Liver (tissue), 3 donors: ENCODE results near the gene CALY.

ENCODE experiments used
- CTCF ChIP-seq: fragments of 150-350 bp; IDR thresholded peaks from 2 replicates; pipeline ENCODE4 v1.5.1; 2017; ENCODE audit warnings: improper control_type of control experiment, low read depth, low read length; ENCODE audit not compliant: missing input control
- GABPA ChIP-seq, 2 donors: IDR thresholded peaks in 1 of 2; conservative IDR thresholded peaks in 1 of 2; 2 replicates each; pipeline ENCODE4 v1.6.1; 2016; ENCODE audit warnings: antibody characterized with exemption in 2 of 2, mild to moderate bottlenecking in 1 of 2, moderate library complexity in 1 of 2
- HNF4A ChIP-seq, 2 donors: conservative IDR thresholded peaks; 2 replicates each; pipeline ENCODE4 v1.6.1; 2016; ENCODE audit warnings: antibody characterized with exemption in 2 of 2, mild to moderate bottlenecking in 2 of 2
- JUND ChIP-seq, 2 donors: IDR thresholded peaks; 2 replicates each; pipeline ENCODE4 v1.6.1; 2016; ENCODE audit warnings: antibody characterized with exemption in 2 of 2
- MAX ChIP-seq: IDR thresholded peaks from 2 replicates; pipeline ENCODE4 v1.6.1; 2016; ENCODE audit warnings: antibody characterized with exemption
- NR2F2 ChIP-seq: IDR thresholded peaks from 2 replicates; pipeline ENCODE4 v1.6.1; 2016; ENCODE audit warnings: antibody characterized with exemption
- RAD21 ChIP-seq, 2 donors: IDR thresholded peaks; 2 replicates each; pipeline ENCODE4 v1.6.1; 2016; ENCODE audit warnings: antibody characterized with exemption in 2 of 2, mild to moderate bottlenecking in 2 of 2
- TAF1 ChIP-seq: conservative IDR thresholded peaks from 2 replicates; pipeline ENCODE4 v1.6.1; 2016; ENCODE audit warnings: antibody characterized with exemption, mild to moderate bottlenecking
- YY1 ChIP-seq: IDR thresholded peaks from 2 replicates; pipeline ENCODE4 v1.6.1; 2016; ENCODE audit warnings: antibody characterized with exemption, mild to moderate bottlenecking
- TF ChIP-seq, protein P1 (sequence below): IDR thresholded peaks from 2 replicates; pipeline ENCODE4 v1.6.1; 2016; ENCODE audit warnings: antibody characterized with exemption, mild to moderate bottlenecking
- donor health status: healthy.
- donor health status: healthy.

DNA sequence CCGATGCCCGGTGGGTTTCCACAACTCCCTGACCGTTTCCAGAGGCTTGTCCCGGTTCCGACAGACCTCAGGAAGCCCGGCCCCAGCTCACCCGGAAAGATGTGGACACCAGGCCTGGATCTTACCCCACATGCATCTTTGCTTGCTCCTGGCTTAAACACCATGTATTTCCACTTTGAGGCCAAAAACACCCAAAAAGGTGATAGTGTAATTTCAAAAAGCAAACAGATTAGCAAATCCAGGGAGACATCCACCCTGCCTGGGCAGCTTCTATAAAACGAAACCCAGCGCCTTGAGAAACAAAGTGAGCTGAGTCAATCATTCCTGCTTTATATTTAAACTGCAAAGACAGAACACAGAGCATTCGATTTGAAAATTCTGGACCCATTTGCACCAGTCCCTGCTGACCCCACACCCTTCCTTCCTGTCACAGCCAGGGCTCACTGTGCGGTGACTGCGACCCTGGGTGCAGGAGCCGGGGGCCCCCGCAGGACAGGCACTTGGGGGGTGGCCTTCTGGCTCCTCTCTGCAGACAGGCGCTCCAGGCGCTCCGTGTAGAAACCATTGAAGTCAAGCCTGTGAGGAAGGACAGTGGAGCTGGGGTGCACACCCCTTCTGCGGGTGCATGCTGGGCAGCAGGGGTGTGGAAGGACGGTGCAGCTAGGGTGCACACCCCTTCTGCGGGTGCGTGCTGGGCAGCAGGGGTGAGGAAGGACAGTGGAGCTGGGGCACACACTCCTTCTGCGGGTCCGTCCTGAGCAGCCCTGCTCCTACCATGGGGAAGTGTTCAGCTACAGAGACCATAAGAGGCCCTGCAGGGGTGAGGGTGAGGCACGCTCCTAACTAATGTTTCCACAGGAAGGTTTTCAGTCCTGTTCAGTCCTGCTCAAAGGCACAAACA is 57.1 kb downstream of the CALY start:
- no peak for TF ChIP-seq CTCF
- TF ChIP-seq HNF4A (conservative IDR thresholded peaks at IDR 0.05): no peak
- no peak for TF ChIP-seq TAF1
- TF ChIP-seq, protein P1, sequence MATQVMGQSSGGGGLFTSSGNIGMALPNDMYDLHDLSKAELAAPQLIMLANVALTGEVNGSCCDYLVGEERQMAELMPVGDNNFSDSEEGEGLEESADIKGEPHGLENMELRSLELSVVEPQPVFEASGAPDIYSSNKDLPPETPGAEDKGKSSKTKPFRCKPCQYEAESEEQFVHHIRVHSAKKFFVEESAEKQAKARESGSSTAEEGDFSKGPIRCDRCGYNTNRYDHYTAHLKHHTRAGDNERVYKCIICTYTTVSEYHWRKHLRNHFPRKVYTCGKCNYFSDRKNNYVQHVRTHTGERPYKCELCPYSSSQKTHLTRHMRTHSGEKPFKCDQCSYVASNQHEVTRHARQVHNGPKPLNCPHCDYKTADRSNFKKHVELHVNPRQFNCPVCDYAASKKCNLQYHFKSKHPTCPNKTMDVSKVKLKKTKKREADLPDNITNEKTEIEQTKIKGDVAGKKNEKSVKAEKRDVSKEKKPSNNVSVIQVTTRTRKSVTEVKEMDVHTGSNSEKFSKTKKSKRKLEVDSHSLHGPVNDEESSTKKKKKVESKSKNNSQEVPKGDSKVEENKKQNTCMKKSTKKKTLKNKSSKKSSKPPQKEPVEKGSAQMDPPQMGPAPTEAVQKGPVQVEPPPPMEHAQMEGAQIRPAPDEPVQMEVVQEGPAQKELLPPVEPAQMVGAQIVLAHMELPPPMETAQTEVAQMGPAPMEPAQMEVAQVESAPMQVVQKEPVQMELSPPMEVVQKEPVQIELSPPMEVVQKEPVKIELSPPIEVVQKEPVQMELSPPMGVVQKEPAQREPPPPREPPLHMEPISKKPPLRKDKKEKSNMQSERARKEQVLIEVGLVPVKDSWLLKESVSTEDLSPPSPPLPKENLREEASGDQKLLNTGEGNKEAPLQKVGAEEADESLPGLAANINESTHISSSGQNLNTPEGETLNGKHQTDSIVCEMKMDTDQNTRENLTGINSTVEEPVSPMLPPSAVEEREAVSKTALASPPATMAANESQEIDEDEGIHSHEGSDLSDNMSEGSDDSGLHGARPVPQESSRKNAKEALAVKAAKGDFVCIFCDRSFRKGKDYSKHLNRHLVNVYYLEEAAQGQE: no peak
- TF ChIP-seq JUND (IDR thresholded peaks at IDR 0.05): no peak
- no peak for TF ChIP-seq NR2F2
- TF ChIP-seq RAD21 (IDR thresholded peaks at IDR 0.05): no peak
- TF ChIP-seq GABPA (IDR thresholded peaks at IDR 0.05 in 1 of 2, conservative IDR thresholded peaks at IDR 0.05 in 1 of 2): no peak
- TF ChIP-seq MAX: no peak
- no peak for TF ChIP-seq YY1
